OCI-M2 (cell line): ENCODE measurements around the gene SULT1E1.

ENCODE experiments used
- DNase-seq: peaks from one replicate; lab custom pipeline; 2025; ENCODE audit not compliant: unreplicated experiment; lab: John Stamatoyannopoulos, UW

The SULT1E1 gene

GRCh38 chr4:69860052-69860451 is at the start of gene SULT1E1:
SULT1E1 (minus strand) TSS chr4:69860145; CDS start chr4:69857644, 2,501 bp downstream.
- no peak for DNase-seq

GRCh38 chr4:69909195-69909594 is 49.2 kb upstream of the SULT1E1 start:
- DNase-seq: no peak

- DNase-seq: no peak
Measured at GRCh38 chr4:69907151-69907550, 47.2 kb upstream of the SULT1E1 start.

GRCh38 chr4:69896530-69897116 is 36.7 kb upstream of the SULT1E1 start:
- DNase-seq: no peak

GRCh38 chr4:69894721-69895120 is 34.8 kb upstream of the SULT1E1 start:
- no peak for DNase-seq

GRCh38 chr4:69894186-69894585 is 34.2 kb upstream of the SULT1E1 start:
- no peak for DNase-seq

GRCh38 chr4:69888336-69888735 is 28.4 kb upstream of the SULT1E1 start:
- DNase-seq: no peak

GRCh38 chr4:69882150-69882549 is 22.2 kb upstream of the SULT1E1 start:
- DNase-seq: no peak

GRCh38 chr4:69881173-69881773 is 21.3 kb upstream of the SULT1E1 start:
- DNase-seq: no peak

GRCh38 chr4:69878250-69878649 is 18.3 kb upstream of the SULT1E1 start:
- no peak for DNase-seq

- DNase-seq: no peak
Measured at GRCh38 chr4:69877453-69877852, 17.5 kb upstream of the SULT1E1 start.

- DNase-seq: no peak
Measured at GRCh38 chr4:69876071-69876470, 16.1 kb upstream of the SULT1E1 start.

- no peak for DNase-seq
Measured at GRCh38 chr4:69875576-69875975, 15.6 kb upstream of the SULT1E1 start.

GRCh38 chr4:69874507-69874906 is 14.6 kb upstream of the SULT1E1 start:
- no peak for DNase-seq

GRCh38 chr4:69861756-69862155 is 1.8 kb upstream of the SULT1E1 start:
- DNase-seq: no peak

- no peak for DNase-seq
Measured at GRCh38 chr4:69860521-69861298, 765 bp upstream of the SULT1E1 start.

- DNase-seq: no peak
Measured at GRCh38 chr4:69859140-69859685, 732 bp downstream of the SULT1E1 start.

GRCh38 chr4:69858690-69859089 is 1.3 kb downstream of the SULT1E1 start:
- no peak for DNase-seq

- no peak for DNase-seq
Measured at GRCh38 chr4:69855822-69856221, 4.1 kb downstream of the SULT1E1 start.

GRCh38 chr4:69849969-69850368 is 10.0 kb downstream of the SULT1E1 start:
- no peak for DNase-seq

- no peak for DNase-seq
Measured at GRCh38 chr4:69849297-69849696, 10.6 kb downstream of the SULT1E1 start.

- DNase-seq: no peak
Measured at GRCh38 chr4:69848028-69848427, 11.9 kb downstream of the SULT1E1 start.
